GM10248 (cell line): ENCODE measurements around the gene GPNMB.

ENCODE experiments used
- CTCF ChIA-PET: fragments of 300-600 bp; sonication (Branson Sonifier 250); formaldehyde crosslinking; extraction: SDS; loops from one replicate; lab custom pipeline; 2021; ENCODE audit warnings: antibody characterized with exemption; lab: Yijun Ruan, JAX
- POLR2A ChIA-PET: fragments of 350-650 bp; sonication (Branson Sonifier 250); formaldehyde crosslinking; extraction: SDS; loops from one replicate; lab custom pipeline; 2020; ENCODE audit warnings: antibody characterized with exemption; lab: Yijun Ruan, JAX
- DNase-seq: peaks from one replicate; pipeline ENCODE4 v3.0.0; 2012; ENCODE audit errors: extremely low spot score
- CTCF ChIP-seq: IDR thresholded peaks from 2 replicates; pipeline ENCODE4 v1.5.1; 2012; ENCODE audit warnings: mild to moderate bottlenecking, low read depth; ENCODE audit errors: extremely low read depth, missing control alignments, control extremely low read depth

Gene GPNMB

DNA sequence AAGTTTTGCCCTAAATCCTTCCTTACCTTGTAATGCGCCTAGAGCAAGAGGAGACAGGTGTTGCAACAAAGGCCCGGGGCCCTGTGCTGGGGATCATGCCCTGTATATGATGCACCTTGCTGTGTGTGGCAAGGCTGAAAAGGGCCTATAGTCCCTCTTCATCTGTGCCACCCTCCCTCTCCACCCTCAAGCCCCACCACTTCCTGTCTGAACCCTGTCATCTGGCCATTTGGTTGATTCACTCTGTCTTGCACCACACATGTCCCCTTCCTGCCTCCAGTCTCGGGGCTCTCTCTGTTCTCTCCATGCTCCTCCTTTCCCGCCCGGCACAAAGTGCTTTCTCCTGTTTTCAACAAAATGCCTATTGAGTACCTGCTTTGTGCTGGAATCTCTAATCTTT is 41.0 kb downstream of the GPNMB start:
- CTCF ChIA-PET = interaction anchor here (1.2 to 6.5 kb wide), 3 partner anchors 9 to 31 kb away, joined by 3 to 57 read pairs (median 3); no protein-coding TSS in a partner anchor
- POLR2A ChIA-PET = no interaction called here
- no peak for DNase-seq
- TF ChIP-seq CTCF = no peak

GRCh38 chr7:23290993-23291392 is 44.4 kb downstream of the GPNMB start:
- ChIA-PET POLR2A (no interaction called here), CTCF (interaction anchor here (11.9 kb wide), 1 partner anchor 16 kb away, joined by 132 read pairs; no protein-coding TSS in a partner anchor)
- DNase-seq = no peak
- no peak for TF ChIP-seq CTCF

DNA sequence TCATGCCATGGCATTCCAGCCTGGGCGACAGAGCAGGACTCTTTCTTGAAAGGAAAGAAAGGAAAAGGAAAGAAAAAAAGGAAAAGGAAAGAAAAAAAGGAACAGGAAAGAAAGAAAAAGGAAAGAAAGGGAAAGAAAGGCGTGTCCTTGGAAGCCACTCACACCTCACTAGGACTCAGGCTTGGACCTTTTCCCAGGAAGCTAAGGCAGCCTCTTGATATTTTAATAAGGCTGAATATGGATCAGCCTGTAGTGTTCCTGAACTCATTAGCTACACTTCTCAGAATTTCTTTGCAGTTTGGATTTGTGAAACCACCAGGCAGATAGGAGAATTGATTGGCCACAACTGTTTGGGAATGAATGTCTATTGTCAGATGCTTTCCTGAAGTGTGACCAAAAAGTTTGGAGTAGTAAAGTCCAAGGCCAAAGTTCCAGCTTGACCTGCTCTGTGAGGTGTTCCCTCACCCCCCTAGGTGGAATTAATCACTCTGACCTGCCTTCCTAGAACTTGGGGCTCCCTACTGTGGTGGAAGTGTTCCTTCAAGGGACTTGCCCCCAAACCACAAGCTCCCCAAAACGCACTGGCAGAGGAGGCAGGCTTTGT is 45.5 kb downstream of the GPNMB start:
- CTCF ChIA-PET = interaction anchor here (1.1 to 11.9 kb wide), 3 partner anchors 17 to 66 kb away, joined by 3 to 132 read pairs (median 4); no protein-coding TSS in a partner anchor
- no peak for TF ChIP-seq CTCF
- POLR2A ChIA-PET = no interaction called here
- DNase-seq = no peak

DNA sequence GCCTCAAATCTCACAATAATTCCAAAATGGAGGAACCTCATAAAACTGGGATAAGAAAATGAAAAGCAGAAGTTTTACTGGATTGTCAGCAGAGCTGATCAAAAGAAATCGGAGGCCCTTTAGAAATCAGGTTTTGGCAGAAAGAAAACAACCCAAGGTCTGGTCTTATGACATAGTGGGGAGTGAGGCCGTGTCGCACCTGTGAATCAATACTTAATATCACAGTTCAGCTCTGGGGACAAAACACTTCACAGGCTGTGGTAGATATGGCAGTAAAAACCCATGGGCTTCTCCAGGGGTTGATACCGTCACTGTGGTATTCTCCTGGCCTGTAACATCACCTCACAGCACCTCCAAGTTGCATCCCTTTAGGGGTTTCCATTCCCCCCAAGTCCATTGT is 46.0 kb downstream of the GPNMB start:
- ChIA-PET CTCF (interaction anchor here (1.1 to 11.9 kb wide), 3 partner anchors 18 to 65 kb away, joined by 3 to 132 read pairs (median 4); no protein-coding TSS in a partner anchor), POLR2A (no interaction called here)
- no peak for DNase-seq
- no peak for TF ChIP-seq CTCF

- CTCF ChIA-PET = interaction anchor here (1.2 to 11.9 kb wide), 4 partner anchors 13 to 64 kb away, joined by 4 to 132 read pairs (median 4); no protein-coding TSS in a partner anchor
- no peak for TF ChIP-seq CTCF
- no peak for DNase-seq
- POLR2A ChIA-PET = no interaction called here
Measured at GRCh38 chr7:23293500-23294073, 47.0 kb downstream of the GPNMB start.

DNA sequence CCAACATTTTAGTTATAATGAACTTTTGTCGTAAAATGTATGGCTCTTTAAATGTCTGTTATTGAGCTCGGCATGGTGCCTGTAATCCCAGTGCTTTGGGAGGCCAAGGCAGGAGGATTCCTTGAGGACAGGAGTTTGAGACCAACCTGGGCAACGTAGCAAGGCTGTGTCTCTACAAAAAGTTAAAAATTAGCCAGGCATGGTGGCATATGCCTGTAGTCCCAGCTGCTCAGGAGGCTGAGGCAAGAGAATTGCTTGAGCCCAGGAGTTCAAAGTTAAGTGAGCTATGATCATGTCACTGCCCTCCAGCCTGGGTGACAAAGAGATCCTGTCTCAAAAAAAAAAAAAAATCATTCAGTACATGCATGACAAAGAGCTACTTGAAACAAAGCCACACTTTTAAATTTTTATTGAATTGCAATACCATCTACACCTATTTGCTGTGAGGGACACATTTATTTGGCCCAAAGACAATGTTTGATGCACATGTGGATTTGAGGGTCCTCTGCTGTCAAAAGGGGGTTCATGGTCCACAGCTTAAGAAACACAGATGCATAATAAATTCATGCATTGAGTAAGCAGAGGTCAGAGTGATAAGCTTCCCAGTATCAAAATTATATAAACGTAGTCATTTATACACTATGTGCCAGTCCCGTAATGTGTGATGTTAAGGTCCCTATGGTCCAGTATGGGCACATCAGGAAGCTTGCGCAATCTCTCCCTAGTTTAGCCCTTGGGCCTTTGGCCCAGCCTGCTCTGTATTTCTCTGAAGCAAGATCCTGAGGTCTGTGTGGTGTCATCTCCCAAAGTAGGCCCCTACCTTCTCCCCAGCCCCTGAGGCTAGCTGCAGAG is 48.2 kb downstream of the GPNMB start:
- DNase-seq = no peak
- POLR2A ChIA-PET = interaction anchor here (0.6 kb wide), 1 partner anchor 230 kb away, joined by 3 read pairs; no protein-coding TSS in a partner anchor
- CTCF ChIA-PET = interaction anchor here (1.1 to 11.9 kb wide), 5 partner anchors 14 to 212 kb away, joined by 3 to 132 read pairs (median 4); no protein-coding TSS in a partner anchor
- TF ChIP-seq CTCF = no peak
